ENCODE results near the gene KRT25.
"Not testable (repeated sequence)": the region's sequence is repeated elsewhere in the genome, so short reads cannot be mapped to it uniquely, and the experiment has no call there.

The KRT25 gene

GRCh38 chr17:40760105-40761016 lies 5.2 kb upstream of the KRT25 start:
- no peak for DNase-seq (ENCODE audit: low read depth in 2 of 2)

GRCh38 chr17:40753804-40754203 lies 1.3 kb downstream of the KRT25 start:
- DNase-seq (ENCODE audit: low read depth in 2 of 2): no peak

DNA sequence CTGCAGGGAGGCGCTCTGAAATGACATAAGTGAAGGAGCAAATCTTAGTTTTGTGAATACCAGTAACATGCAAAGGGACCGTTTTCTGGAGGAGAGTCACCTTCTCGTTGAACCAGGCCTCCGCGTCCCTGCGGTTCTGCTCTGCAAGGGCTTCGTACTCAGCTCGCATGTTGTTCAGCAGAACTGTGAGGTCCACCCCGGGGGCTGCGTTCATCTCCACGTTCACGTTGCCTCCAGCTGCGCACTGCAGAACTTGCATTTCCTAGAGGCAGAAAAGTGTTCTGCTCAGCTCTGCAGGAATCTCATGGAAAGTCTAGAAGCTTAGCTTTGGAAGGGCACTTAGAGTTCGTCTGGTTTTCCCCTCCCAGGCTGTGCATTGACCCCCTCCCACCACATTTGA lies 4.1 kb downstream of the KRT25 start:
- no peak for DNase-seq (ENCODE audit: low read depth in 2 of 2)

DNA sequence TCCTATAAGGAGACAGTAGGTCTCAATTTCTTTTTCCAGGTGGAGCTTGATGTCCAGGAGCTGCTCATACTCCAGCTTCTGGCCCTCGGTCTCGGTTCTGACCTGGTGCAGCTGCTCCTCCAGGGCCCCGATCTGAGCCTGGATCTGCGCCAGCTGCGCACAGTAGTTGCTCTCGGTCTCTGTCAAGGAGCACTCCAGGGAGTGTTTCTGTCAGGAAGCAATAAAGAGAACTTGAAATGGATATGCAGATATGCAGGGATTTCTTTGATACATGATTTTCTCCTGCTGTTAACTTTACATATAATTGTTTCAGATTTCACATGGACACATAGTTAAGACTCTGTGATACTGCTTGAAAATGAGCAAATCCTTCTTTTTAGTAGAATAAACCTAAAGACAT lies 4.7 kb downstream of the KRT25 start:
- DNase-seq (ENCODE audit: low read depth in 2 of 2): no peak

DNA sequence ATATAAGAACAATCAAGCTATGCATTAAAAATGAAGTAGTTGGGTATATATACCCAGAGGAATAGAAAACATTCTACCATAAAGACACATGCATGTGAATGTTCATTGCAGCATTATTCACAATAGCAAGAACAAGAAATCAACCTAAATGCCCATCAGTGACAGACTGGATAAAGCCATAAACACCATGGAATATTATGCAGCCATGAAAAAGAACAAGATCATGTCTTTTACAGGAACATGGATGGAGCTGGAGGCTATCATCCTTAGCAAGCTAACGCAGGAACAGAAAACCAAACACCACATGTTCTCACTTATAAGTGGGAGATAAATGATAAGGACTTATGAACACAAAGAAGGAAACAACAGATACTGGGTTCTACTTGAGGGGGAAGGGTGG lies 6.5 kb downstream of the KRT25 start:
- DNase-seq (ENCODE audit: low read depth in 2 of 2): not testable (repeated sequence)

DNA sequence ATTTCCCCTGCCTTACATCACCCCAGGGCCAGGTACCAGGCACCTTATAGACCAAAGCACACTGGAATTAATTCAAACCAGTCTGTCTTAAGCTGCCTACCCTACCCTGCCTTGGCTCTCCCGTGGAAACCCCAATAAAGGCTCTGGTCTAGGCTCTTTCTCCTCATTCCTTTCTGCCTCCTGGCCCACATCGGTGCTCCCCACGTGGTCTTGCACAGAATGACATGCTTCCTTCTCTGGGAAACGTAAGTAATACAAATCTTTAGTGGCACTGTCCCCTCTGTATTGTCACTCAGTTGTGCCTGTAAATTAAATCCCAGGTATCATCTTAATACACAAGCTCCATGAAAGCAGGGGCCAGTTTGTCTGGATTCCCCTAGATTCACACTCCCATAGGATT lies 16.6 kb downstream of the KRT25 start:
- no peak for DNase-seq (ENCODE audit: low read depth in 2 of 2)

- no peak for DNase-seq (ENCODE audit: low read depth in 2 of 2)
Observed at GRCh38 chr17:40735016-40735415, 20.1 kb downstream of the KRT25 start.

DNA sequence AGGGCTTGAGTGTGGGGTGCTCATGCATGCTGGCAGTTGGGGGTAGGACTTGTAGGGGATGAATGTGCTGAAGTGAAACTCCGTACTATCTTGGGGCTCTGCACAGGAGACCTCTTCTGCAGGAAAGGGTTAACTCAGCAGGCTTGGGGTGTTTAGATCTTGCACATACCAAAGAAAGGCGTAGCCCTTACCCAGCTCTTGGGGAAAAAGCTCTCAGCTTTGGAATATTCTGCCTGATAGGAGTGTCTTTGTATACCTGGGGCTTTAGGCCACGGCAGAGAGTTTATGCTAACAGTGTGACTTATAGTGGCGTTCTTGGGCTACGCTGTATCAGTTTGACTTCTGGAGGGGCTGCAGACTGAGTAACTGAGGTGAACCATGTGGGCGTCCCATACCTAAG lies 21.1 kb downstream of the KRT25 start:
- DNase-seq (ENCODE audit: low read depth in 2 of 2): no peak

GRCh38 chr17:40730970-40731369 lies 24.2 kb downstream of the KRT25 start:
- DNase-seq (ENCODE audit: low read depth in 2 of 2): no peak

- no peak for DNase-seq (ENCODE audit: low read depth in 2 of 2)
Observed at GRCh38 chr17:40727447-40728231, 27.5 kb downstream of the KRT25 start.

- no peak for DNase-seq (ENCODE audit: low read depth in 2 of 2)
Observed at GRCh38 chr17:40726919-40727318, 28.2 kb downstream of the KRT25 start.

DNA sequence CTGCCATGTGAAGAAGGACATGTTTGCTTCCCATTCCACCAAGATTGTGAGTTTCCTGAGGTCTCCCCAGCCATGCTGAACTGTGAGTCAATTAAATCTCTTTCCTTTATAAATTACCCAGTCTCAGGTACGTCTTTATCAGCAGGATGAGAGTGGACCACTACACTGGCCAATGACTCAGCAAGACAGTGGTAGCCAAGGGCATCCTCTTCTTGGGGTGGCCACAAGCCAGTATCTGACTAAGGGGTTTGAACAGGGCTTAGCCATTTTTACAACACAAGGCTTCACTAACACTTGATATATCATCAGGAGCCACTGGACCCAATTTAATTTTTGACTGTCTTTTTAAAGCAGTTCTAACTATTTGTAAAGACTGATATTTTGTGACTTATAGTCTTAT lies 30.5 kb downstream of the KRT25 start:
- DNase-seq (ENCODE audit: low read depth in 2 of 2): no peak

DNA sequence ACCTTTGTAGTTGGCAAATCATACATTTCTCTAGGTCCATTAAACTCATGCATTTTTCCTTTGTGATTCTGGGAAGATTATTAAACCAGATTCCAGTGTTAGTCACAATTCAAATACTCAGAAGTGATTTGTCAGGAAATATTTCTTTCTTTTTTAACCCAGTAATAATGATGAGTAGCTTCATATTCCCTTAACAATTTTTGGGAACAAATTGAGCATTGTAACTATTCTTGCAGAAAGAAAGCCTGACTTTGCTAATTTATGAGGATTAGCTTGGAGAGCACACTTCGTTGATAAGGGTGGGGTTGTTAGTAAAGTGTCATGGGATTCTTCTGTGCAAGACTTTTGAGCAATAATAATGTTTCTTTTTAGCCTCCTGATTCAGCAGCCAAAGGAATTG lies 32.9 kb downstream of the KRT25 start:
- DNase-seq (ENCODE audit: low read depth in 2 of 2): no peak

DNA sequence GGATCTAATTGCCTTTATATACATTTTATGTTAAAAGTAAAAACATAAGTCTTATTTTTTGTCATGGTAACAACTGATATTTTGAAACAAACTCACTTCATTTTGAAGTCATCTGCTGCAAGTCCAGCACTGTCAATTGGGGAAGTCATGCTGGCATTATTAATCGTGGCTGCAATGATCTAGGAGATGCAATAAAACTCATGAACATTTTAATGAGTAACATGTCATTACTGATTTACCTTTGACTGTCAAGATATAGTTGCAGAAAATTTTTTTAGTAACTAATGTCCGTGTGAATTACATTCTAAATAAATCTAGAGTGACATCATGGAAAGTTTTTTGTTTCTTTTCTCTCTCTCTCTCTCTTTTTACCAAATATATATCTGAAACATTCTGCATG lies 34.2 kb downstream of the KRT25 start:
- DNase-seq (ENCODE audit: low read depth in 2 of 2): no peak

DNA sequence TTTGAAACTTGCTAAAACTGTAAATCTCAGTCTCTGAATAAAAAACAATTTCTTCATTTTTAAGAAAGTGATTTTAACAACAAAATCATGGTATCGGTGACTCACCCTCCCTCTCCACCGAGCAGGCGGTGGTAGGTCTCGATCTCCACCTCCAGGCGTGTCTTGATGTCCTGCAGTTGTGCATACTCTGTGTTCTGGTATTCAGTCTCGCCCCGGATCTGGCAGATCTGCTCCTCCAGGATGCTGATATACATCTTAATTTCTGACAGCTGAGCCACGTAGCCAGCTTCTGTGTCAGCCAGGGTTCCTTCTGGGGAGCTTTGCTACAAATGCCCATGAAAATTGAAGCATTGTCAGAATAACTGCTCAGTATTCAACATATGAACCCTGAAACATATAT lies 36.2 kb downstream of the KRT25 start:
- DNase-seq (ENCODE audit: low read depth in 2 of 2): no peak

GRCh38 chr17:40717776-40718175 lies 37.4 kb downstream of the KRT25 start:
- no peak for DNase-seq (ENCODE audit: low read depth in 2 of 2)

GRCh38 chr17:40714473-40714872 lies 40.7 kb downstream of the KRT25 start:
- DNase-seq (ENCODE audit: low read depth in 2 of 2): no peak

- no peak for DNase-seq (ENCODE audit: low read depth in 2 of 2)
Observed at GRCh38 chr17:40707745-40708144, 47.4 kb downstream of the KRT25 start.

DNA sequence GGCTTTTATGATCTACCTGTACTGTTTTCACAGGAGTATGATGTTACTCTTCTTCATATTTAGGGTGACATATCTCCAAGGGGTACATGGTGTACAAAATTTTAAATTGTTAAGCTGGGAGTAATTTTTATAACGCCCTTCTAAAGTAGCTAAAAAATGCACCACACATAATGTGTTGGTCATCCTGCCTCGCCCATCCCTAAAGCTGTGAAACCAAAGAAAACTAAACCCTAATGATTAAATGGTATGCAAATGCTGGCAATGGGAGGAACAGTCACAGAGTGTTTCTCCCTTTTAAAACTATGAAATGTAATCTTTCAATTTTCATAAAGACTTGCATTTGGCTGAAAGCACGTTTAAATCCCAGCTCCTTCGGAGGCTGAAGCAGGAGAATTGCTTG lies 49.5 kb downstream of the KRT25 start:
- DNase-seq (ENCODE audit: low read depth in 2 of 2): no peak

- DNase-seq (ENCODE audit: low read depth in 2 of 2): no peak
Observed at GRCh38 chr17:40703652-40704051, 51.5 kb downstream of the KRT25 start, which contains the start of gene KRT24. Gene KRT24 (minus strand): TSS chr17:40703752. CDS start chr17:40703693, 59 bp downstream.

DNA sequence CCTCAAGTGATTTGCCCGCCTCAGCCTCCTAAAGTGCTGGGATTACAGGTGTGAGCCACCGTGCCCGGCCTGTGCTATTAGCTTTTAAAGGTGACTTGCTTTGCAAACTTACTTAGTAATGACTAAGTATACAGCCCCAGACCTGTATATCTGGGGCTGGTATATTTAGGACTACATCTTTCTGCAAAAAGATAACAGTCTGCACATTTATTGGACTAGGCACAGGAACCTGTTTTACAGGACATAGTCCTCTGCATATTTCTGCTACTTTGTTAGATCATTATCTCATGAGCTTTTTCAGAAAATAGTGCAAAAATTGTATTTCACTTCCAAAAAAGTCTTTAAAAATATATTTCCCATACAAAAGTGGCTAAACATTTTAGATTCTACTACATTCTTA lies 52.9 kb downstream of the KRT25 start:
- no peak for DNase-seq (ENCODE audit: low read depth in 2 of 2)

DNA sequence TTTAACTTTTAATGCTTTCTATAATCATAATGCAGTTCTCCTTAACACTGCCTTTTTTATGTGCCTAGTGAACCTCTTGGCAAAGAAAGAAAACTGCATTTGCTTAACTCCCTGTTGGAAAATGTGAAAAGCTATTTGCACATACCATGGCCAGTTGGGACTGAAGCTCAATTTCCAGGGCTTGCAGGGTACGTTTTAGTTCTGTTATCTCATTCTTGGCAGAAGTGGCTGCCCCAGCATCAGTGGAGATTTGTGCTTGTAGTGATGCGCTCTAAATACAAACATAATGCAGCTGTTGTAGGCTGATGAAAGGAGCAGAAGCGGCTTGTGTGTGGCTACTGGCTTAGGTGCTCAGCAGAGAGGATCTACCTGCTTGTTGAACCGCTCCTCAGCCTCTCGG lies 55.3 kb downstream of the KRT25 start:
- no peak for DNase-seq (ENCODE audit: low read depth in 2 of 2)

- DNase-seq (ENCODE audit: low read depth in 2 of 2): no peak
Observed at GRCh38 chr17:40699371-40699770, 55.8 kb downstream of the KRT25 start.
